ENCODE measurements around the gene TRPM6.
"Not testable (repeated sequence)": the region's sequence is repeated elsewhere in the genome, so short reads cannot be mapped to it uniquely, and the experiment has no call there.

TRPM6 gene

DNA sequence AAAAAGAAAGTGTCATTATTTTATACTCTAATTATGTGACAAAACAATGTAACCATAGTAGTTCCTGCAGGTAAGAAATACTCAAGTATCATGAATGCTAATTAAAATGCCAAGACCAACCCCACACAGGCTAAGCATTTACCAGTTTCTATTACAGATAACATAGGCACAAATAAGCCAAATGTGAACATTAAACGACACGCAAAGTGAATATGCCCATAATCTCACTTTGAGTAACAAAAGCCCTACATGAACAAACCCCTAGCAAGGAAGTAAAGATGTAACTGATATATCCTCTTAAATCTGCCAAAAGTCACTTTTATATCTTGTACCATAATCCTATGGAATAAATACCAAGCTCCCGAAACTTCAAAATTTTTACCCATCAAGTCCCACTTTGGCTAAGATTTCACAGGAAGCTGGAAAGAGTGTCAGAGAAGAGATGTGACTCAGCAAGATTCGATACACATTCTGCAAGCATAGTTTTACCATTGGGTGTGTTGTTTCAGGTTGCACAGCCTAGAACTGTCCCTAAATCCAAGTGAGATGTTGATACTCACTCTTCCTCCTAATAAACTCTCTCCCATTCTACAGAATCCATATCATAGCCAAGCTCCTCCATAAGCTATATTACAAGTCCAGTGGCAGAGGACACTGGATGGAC, 28.8 kb downstream of the TRPM6 start:
- no peak for DNase-seq

DNA sequence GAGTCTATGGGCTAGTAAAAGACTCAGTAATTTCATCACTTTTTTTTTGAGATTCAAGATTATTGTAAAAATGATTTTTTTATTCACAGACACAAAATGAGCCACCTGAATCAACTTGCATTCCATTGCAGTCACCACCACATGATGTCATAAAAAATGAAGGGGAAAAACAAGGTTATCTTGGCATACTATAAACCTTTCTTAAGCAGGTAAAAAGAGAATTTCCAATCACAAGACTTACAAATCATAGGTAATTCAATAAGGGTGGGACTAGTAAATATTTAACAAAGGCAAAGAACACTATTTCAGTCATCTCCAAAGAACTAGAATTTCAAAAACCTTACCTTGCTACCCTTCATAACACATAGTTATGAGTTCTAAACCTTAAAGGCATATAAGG, 30.7 kb downstream of the TRPM6 start:
- DNase-seq: no peak

DNA sequence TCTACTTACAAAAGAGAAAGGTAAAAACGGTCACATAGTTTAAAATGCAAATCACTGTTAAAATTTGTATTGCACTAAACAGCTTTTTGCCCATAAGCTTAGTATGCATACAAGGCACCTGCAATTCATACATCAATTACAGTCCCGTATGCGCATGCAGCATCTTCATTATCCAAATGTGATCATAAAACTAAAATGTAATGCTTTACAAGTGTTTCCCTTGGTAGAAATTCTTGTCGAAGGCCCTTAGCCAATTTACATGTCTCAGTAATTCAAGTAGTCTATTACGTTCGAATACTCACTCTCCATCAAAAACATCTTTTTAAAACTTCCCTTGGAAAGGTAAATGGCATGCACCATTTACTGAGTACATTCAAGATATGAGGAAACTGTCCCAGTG, 32.6 kb downstream of the TRPM6 start:
- DNase-seq: no peak

DNA sequence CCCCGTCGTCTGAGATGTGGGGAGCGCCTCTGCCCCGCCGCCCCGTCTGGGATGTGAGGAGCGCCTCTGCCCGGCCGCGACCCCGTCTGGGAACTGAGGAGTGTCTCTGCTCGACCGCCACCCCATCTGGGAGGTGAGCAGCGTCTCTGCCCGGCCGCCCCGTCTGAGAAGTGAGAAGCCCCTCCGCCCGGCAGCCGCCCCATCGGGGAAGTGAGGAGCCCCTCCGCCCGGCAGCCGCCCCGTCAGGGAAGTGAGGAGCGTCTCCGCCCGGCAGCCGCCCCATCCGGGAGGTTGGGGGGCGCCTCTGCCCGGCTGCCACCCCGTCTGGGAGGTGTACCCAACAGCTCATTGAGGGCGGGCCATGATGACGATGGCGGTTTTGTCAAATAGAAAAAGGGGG, 34.7 kb downstream of the TRPM6 start:
- DNase-seq: not testable (repeated sequence)

DNA sequence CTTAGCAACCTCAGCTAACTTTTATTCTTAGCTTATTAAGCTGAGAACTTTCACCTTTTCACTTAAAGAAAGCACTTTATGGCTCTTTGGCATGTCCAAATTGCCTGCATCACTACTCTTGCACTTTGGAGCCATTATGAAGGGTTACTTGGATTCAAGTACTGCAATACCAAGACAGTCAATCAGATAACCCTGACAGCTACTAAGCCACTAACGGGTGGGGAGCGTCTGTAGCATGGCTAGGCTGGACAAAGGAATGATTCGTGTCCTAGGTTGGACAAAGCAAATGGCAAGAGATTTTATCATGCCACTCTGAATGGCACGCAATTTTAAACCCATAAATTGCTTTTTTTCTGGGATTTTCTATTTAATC, 39.6 kb downstream of the TRPM6 start:
- no peak for DNase-seq

DNA sequence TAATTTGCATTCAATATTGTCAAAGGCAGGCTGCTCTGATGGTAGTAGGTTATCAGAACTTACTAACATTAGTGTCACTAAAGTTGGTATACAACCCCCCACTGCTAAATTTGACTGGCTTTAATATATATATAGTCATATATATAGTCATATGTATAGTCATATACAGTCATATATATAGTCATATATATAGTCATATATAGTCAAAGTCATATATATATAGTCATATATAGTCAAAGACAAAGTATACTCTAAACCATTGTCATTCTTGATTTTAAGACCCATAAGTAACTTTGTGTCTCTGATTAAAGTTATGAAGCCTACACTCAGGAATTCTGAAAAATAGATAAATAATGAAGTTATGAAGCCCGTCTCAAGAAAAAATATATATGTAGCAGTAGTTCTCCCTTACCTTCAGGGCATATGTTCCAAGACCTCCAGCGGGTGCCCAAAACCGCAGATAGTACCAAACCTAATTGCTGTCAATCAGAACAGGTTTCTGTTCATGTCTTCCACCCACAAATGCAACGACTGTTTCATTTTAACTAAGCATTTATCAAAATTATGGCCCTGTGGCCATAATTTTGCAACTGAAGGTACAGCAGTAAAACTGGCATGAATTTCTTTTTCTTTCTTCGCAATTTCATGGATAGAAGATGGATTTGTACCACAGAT, 40.1 kb downstream of the TRPM6 start:
- no peak for DNase-seq

DNA sequence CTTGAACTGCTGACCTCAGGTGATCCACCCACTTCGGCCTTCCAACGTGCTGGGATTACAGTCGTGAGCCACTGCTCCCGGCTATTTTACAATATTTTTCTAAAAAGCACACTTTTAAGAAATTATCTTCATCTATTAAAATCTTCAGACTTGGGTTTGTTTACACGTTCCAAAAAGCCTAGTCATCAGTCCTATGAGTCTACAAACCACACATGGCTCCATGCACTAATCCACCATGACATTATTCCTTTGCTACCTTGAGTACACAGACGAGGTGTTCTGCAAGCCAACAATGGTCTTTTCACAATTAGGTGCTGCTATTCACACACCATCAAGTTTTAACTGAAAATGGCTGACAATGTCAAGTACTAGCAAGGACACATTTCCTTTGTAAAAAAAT, 41.0 kb downstream of the TRPM6 start:
- DNase-seq: no peak

DNA sequence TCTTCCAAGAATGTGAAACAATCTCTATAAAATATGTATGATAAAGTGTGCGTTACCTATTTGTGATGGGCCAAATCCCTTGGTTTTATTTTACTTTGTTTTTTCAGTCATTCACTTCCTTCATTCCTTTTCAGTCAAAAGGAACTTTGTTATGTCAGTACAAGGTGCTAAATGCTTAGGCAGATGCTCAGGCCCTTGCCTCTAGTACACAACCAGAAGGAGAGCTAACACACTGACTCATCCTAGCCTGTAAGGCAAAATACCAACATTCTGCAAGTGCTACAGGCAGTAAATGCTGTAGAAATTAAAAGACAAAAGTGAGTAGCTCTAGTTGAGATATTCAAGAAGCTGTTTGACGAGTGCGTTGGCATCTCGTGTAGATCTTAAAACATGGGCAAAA, 49.4 kb downstream of the TRPM6 start:
- no peak for DNase-seq

DNA sequence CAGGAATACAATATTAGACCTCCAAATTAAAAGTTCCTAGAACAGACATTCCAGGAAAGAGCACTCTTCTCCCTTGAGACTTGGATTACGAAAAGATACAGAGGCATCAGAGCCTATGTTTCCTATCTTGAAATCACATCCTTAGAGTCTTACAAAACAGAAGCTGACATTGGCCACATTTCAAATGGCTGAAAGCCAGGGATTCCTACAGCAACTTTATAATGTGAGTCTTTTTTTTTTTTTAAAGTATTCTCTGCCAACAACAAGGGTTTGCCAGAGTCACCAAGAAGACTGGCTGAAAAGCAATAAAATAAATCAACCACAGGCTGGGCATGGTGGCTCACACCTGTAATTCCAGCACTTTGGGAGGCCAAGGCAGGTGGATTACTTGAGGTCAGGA, 63.1 kb downstream of the TRPM6 start:
- DNase-seq: no peak

DNA sequence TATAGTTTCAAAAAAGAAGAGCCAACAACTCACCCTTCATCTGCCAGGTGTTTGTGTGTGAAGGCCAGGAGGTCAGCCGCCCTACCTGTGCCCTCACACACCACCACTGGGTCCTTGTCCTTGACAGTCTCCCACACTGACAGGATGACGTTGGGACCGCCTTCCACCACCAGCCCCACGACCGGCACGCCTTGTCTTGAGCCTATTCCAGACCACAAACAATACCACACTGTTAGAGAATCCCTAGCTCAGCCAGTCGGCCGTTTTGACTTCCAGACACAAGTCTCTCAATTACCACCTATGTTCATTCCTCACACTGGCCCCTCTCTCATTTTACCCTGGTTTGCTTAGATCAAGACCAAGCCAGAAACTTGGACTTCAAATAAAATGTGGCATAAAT, 66.1 kb downstream of the TRPM6 start:
- DNase-seq: no peak

DNA sequence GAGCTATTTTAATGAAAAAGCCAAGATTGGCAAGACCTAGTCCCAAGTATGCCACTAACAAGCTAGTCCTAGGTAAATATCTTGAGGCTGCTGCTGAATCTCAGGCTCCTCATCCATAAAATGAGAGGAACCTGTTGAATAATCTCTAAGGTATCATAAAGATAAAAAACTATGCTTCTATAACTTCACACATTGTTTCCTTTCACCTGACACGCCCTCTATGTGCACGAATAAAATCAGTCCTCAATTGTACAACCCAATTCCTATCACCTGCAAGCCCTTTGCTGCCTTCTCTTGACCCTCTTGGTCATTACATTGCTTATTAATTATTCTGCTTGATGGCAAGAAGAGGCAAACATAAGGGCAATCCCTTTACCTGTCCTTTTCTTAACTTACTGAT, 69.9 kb downstream of the TRPM6 start:
- DNase-seq: no peak

DNA sequence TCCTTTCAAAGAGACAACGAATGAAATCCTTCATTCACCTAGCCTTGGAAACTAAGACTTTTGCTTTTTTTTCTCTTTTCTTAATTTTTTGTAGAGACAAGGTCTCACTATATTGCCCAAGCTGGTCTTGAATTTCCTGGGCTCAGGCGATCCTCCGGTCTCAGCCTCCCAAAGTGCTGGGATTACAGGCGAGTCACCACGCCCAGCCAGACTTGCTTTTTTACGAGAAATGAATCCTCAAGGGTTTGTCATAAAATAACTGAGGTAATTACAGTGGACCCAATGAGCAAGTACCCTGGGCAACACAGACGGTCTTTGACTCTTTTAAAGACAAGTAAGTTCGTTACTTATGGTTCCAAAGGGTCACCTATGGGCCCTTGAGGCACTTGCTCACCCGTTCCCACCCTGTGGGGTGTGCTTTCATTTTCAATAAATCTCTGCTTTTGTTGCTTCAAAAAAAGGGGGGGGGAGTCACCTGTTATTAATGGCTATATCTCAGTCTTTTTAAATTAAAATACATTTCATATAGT, 70.4 kb downstream of the TRPM6 start:
- no peak for DNase-seq

DNA sequence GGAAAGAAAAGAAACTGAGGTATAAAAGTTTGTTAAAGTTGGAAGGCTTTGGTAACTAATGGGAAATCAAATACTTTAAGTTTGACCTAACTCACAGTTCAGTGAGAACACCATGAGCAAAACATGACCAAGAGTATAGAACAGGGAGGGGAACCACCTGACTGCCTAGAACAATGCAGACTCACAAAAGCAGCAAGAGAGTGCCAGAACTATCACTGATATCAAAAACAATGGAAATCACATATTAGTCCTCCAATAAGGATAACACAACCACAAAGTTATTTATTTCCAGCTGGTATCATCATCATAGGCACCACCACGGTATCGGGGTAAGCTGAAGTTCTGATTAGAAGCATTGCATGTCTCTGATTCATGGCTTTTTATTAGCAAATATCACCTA, 77.5 kb downstream of the TRPM6 start:
- DNase-seq: no peak

DNA sequence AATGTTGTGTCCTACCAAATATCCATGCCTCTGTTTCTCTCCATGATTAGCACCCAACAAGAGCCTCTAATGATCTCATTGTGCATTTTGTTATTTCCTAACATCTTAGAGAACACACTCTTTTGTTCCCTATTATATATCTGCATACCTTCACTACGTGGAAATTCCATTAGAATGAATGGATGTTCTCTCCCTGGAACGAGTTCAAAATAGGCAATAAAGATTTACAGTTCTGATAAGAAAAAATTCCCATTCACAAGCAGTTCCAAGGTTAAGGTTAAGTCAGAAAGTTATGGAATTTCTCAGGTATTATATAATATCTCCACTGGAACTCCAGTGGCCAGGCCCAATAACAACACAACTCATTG, 83.7 kb downstream of the TRPM6 start:
- DNase-seq: no peak

DNA sequence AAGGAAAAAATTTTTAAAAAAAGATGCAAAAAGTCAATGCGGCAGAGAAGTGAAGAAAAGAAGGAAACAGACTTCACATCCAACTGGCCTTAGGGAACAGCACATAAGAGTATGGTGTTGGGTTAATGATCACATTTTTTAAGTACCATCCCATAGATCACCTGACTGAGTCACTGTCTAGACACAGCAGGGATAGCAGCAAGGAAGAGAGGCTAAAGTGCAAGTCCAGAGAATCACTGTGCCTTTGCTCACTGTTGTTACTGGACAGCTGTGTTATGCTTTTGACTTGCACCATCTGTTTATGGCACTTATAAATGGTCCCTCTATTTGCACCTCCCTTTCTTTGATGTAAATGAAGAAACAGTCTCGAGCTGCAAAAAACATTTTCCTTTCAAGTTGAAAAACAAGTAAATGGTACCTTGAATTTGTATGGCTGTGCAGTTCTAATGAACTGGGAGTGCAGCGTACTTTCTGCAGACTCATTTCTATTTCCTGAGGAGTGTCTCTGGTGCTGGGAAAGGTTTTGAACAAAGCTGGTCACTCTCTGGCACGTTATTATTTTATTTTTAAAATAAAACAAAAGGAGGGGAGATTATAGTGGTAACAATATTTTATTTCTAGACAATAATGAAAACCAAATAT, 84.2 kb downstream of the TRPM6 start:
- DNase-seq: no peak

DNA sequence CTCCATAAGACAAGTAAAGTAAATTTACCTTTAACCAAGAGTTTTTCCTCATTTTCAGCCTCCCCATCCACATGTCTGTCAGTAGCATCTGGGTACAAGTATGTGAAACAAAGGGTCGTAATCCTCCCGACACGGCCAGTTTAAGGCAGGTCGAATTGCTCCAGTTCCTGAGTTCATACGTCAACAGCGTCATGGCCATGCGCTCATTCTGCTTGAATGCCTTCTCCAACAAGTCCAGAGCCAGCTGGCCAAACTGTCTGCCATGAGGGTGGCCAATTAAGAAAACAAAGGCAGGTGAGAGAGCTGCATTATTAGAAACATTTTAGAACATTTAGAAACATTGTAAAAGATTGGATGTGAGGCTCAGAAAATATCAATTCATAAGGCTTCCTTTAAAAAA, 87.5 kb downstream of the TRPM6 start:
- DNase-seq: no peak

DNA sequence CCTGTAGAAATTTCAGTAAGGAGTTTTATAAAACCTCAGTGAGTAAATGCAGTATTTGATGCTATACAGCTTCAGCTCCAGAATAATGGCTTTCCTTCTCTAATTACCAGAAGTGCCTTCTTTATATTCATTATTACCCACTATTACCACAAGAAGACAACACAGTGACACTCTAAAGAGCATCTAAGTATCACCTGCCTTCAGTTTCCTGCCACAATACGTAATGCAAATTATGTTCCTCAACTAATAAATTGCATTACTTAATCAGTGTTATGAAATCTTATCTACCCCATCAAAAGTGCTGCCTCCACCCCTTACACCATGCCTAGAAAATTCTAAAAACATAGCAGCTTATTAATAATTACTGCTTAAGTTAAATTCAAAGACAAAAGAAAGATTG, 91.9 kb downstream of the TRPM6 start:
- no peak for DNase-seq

DNA sequence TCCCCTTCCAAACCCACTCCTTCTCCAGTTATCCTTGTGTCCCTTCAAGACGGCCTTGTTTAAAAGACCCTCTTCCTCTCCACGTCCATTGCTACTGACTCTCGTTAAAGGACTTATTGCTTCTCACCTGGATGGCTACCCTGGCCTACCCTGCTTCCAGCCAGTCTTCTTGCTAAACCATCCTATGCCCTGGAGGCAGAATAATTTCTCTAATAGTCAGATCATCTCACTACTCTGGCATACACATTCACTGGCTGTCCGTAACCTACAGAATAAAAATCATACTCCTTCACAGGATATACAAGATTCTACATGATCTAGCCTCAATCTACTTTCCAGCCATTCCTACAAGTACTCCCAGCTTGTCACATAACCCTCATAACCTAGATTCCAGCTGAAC, 92.6 kb downstream of the TRPM6 start:
- no peak for DNase-seq

DNA sequence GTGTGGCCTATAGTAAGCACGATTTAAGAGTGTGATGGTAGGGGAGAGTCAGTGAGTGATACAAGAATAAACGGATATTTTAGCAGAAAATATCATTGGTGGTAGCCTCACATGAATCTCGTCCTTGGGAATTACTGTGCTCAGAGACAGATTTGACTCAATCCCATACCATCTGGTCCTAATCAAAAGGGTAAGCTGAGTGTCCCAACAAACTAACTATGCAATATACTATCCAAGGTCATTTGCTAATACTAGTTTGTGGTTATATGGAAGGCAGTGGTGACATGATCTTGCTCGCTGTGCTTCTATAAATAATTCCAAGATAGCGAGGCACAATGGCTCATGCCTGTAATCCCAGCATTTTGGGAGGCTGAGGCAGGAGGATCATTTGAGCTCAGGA, 103.2 kb downstream of the TRPM6 start:
- DNase-seq: no peak

DNA sequence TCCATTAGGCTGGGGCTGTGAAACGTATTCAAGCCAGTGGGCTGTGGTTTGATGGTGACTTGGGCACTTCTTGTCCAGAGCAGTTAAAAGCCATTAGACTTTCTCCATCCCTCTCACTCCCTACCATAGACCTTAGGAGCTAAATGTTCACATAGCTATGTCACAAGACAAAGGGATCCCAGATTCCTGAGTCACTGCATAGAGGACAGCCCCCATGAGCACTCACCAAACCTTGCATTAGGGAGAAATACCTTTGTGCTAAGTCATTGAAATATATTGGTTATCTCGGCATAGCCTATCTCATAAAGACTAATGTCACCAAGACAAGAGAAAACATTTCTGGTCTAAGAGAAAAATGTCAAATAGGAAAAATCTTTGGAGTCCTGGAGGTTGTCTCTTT, 104.3 kb downstream of the TRPM6 start:
- no peak for DNase-seq

DNA sequence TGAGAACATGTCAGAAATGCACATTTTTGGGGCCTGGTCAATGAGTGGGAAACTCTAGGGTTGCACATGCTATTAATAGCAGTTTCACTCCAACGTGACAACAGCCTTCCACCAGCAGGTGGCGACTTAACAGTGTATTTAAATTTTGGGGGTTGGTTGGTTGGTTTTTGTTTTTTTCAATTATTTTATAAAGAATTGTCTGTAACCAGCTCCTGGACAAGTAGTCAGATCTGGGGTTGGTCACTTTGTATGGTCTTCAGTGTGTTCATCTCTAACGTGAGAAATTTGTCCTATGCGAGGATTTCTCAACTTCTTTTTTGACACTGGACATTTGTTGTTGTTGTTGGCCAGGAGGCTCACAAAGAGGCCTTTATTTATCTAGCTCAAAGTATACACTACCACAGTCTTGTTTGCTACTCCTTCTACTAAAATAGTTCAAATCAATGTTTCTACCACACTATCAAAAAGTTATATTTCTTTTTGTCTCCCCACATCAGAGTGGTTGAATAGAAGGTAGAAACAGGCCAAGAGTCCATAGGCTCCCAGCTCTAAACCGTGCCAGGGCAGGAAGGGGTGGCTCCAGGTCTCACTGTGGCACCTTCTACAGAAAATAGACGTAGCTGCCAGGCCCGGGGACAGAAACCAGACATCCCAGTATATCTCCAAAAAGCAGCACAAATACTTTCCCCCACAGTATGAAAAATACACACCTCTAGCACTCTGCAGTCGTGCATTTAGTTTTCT, 110.4 kb downstream of the TRPM6 start:
- DNase-seq: peak; percentile 62

DNA sequence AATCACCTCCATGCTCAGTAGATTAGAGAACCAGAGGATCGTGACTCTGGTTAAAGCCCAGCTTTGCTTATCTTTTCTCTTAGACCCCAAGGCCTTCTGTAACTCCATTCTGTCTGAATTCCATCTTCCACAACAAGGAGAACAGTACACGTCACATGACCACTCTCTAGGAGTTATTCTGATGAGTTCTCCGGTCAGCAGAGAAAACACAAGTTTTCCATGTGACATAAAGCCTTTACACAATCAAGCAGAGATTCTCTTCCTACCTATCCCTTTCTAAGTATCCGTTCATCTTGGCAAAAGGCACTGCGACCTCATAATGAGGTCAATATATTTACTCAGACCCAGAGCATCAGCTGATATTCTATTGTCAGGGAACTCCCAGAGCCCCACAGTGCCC, 112.3 kb downstream of the TRPM6 start:
- DNase-seq: no peak

DNA sequence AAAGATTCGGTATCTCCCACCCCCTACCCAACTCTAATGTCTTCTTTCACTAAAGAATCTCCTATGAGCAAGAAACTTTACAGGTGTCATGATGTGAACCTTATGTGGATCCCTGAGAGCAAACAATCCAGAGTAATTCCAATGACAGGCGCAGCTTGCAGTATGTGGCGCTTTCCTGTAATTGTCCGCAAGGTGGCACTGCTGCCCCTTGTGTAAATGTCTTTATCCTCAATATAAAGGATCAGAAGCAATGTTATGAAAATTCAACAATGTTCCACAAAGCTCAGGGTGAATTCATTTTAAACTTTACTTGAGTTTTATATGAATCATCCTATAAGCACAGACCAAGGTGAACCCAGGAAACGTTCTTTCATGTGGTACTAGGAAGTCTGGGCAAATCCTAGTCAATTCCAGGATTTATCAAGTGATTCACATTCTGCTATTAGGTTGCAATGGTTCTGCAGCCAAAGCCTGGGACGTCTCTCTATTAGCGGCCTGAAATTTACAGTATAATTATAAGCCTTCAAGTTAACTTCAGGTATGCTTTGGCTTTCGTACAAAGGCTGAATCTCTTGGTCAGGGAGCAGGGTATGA, 113.7 kb downstream of the TRPM6 start:
- DNase-seq: peak; percentile 57
